HG03108 (cell line): ENCODE data around the gene CCDC116.
"Not testable (repeated sequence)": the region's sequence is repeated elsewhere in the genome, so short reads cannot be mapped to it uniquely, and the experiment has no call there.

ENCODE experiments used
- ATAC-seq: cut with Tn5 transposase; IDR thresholded peaks from one replicate; pipeline ENCODE4 v1.9.1; 2021; ENCODE audit warnings: moderate library complexity; ENCODE audit not compliant: unreplicated experiment

Gene CCDC116

DNA sequence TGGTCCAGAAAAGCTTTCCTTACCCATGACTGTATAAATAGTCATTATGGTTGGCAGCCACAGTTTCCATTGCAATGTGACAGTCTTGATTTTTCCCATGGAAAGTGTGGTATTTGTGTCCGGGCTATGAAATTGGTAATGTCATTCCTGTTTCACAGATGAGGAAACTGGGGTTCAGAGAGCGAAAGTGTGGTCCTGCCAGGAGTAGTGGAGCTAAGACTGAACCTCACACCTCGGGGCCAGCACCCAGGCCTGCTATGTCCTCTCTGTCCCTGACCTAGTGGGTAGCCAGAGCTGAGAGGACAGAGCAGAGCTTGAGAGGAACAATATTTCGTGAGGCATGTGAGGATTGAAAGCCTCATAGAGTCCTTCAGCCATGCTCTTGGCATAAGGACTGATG, 1.5 kb upstream of the CCDC116 start:
- no peak for ATAC-seq

DNA sequence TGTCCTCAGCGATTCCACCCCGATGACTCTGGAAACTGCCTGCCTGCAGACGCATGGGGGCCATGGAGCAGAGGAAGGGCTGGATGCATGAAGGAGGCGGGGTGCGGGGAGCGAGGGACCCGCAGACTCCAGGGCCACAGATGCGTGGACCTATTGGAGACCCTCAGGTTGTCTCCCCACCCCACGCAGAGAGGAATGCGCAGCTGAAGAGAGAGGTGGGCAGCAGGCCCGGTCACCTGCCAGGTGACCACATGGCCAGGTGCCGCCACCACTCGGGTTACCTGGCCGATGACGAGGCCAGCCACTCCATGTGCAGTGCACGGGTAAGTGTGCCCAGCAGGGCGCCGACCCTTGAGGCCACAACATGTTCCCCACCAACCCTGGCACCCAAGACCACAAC, 371 bp downstream of the CCDC116 start:
- ATAC-seq, result no peak

DNA sequence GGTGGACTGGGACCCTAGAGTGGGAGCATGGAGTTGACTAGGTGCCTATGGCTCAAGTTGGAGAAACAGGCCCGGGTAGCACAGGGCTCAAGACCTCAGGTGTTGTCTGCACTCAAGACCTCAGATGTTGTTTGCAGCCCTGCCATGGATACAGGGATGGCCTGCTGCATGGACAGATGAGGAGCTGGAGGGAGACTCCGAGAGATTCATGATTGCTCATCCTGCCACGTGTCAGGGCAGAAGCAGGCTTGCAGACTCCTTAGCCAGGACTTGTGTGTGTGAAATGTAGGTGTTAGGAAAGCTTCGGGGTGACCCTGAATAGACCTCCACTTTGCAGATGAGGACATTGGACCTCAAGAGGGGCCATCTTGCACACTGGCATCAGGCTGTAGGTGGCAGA, 921 bp downstream of the CCDC116 start:
- no peak for ATAC-seq

DNA sequence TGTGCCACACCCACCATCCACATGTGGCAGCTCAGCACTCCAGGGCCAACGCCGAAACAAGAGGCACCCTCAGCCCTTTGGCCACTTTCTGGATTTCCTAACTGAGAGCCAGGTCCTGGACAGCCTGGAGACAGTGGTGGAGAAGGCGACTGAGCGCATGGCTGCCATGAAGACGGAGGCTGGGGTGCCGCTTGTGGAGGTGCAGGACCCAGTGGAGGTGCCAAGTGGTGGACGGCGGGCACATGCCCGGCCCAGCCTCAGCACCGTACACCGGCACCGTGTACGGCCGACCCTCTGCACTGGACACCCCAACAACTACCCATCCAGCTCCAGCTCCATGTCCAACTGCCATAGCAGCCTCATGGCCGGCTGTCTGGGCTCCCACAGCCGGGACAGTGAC, 1.5 kb downstream of the CCDC116 start:
- no peak for ATAC-seq

DNA sequence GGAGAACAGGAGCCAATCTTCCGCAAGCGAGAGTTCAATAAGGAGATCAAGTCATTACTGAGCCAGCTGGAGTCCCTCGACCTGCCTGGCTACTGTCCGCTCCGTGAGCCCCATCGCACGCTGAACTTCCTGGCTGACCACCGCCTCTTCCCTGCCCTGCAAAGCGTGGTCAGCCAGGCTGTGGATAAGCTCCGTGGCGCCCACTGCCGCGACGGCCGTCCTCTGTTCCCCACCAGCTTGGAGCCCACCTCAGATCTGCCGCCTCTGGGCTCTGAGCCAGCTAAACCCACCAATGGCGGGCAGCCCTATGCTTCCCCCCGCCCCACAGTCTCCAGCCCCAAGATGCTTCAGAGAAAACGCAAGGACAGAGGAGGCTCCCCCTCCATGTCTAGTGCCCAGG, 2.3 kb downstream of the CCDC116 start:
- ATAC-seq, result no peak

DNA sequence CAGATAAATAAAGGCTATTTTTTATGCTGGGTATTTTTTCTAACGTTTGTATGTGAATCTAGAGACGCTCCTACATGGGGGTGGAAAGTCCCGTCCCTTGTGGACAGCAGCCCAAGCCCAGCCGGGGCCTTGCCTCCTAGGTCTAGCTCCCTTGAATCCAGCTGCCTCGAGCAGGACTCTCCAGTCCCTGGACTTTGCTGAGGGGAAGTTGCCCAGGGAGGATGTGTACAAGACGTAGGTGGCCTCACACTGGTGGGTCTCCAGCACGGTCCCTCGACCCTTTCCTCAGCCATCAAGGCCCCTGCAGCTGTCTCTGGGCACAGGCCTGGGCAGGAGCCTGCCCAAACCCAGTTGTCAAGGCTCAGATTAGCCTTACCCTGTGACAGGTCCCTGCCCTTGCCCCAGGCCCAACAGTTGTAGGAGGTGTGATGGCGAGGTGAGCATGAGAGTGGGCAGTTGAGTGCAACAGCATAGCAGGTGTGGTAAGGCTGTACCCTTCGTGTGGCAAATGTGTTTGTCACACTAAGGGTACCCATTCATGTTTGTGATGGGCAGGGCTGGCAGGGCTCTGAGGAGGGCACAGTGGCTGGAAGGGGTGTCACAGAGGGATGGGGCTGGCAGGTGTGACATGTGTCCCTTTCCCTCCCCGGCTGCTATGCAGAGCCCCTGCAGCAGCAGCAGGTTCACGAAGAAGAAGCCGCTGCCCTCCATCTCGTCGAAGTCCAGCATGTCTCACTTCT, 3.4 kb downstream of the CCDC116 start:
- no peak for ATAC-seq

DNA sequence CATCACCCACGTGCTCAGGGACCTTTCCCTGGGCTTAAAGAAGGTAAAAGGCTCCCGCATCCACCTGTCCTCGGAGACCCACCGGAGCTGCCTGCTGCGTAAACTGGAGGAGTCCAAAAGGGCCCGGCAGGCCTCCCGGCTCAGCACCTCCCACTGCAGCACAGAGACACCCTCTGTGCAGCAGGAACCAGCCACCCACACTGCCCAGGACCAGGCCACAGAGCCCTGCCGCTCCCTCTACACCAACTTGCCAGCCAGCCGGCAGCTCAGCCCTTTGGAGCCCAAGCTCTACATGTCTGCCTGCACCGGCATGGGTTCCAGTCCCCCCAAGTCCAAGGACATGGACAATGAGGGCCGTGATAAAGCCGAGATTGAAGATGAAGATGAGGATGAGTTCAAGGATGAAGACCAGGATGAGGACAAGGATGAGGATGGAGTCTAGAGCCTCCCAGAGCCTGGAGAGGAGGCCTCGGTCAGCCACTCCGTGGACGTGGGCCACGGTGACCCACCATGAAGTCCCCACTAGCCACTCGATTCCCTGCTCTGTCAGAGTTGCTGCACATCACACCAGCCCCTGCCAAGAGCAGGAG, 4.2 kb downstream of the CCDC116 start:
- no peak for ATAC-seq

DNA sequence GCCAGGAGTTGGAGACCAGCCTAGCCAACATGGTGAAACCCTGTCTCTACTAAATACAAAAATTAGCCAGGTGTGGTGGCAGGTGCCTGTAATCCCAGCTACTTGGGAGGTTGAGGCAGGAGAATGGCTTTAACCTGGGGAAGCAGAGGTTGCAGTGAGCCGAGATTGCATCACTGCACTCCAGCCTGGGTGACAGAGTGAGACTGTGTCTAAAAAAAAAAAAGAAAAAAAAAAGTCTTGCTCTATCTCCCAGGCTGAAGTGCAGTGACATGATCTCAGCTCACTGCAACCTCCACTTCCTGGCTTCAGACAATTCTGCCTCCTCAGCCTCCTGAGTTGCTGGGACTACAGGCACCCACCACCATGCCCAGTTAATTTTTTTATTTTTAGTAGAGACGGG, 4.9 kb downstream of the CCDC116 start:
- not testable (repeated sequence) for ATAC-seq

DNA sequence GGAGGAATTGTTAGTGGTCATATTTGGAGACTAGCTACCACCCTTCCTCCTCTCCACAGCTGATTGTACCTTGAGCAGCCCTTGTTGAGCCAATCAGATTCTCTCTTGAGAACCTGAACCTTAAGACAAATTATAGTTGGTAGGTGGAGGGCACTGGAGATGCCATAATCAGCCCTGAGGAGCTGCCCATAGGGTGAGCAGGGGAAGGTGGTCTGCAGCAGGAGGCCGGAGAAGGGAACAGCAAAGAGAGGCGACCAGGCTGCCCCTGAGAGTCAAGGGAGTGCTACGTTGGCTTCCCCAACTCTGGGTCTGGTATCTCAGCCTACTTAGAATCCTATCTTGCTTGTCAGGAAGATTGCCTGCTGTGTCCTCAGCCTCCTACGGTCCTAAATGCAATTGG, 6.8 kb downstream of the CCDC116 start:
- no peak for ATAC-seq

DNA sequence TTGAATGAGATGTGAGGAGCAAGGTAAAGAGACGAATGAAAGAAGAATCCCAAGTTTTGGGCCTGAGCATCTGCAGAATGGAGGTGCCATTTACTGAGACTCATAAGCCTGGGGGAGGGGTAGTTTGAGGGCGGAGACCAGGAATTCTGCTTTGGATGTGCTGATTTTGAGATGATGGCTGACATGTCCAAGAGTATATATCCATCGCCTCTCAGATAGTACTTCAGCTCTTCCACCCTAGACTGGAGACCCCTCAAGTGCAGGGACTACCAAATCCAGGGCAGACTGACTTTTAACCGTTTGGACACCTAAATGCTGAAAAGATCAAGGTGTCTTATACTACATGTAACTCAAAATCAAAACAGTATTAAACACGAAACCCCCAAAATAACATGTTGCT, 8.2 kb downstream of the CCDC116 start:
- no peak for ATAC-seq

DNA sequence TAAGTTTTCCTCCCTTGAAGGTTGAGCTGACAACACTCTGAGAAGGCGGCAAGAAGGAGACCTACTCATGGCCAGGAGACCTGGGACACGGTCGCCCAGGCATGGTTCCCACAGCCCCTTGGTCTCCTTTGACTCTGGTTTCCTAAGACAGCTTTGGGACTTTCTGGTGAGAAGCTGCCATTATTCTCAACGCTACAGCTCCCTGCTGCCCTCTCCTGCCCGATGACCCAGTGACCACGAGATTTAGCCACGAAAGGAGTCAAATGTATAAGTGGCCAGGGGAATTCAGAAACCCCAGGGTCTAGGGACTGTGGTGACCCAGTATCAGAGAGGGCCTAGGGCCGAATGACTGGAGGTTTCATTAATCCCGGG, 8.8 kb downstream of the CCDC116 start:
- no peak for ATAC-seq

DNA sequence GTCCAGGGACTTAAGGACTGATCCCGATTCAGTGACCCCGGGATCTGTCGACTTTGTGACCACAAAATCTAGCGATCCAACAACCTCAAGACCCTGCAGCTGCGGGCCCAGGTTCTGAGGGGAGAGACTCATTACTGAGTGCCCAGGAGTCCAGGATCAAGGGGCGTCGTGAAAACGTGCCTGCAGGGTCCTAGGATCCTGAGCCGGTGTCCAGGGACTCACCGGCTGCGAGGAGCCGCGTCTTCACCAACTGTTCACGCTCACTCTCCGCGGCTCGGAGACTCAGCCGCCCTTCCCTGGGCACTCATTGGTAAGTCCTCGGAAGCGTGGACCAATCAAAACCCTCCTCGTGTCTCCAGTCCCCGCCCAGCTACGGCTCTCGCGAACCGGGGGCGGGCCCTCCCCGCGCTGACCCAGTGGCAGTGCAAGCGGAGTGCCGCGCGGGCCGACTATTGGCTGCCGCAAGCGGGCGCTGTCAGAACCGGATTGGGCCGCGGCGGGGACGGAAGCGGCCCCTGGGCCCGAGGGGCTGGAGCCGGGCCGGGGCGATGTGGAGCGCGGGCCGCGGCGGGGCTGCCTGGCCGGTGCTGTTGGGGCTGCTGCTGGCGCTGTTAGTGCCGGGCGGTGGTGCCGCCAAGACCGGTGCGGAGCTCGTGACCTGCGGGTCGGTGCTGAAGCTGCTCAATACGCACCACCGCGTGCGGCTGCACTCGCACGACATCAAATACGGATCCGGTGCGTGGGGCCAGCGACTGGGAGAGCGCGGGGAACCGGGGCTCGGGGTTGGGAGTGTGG, 9.4 kb downstream of the CCDC116 start, which contains the start of gene SDF2L1:
TSS of gene SDF2L1 (plus strand) at position 514 of the 795 bp plus-strand sequence. CDS start at position 549, 35 bp downstream.
- ATAC-seq, result peak; percentile 87

DNA sequence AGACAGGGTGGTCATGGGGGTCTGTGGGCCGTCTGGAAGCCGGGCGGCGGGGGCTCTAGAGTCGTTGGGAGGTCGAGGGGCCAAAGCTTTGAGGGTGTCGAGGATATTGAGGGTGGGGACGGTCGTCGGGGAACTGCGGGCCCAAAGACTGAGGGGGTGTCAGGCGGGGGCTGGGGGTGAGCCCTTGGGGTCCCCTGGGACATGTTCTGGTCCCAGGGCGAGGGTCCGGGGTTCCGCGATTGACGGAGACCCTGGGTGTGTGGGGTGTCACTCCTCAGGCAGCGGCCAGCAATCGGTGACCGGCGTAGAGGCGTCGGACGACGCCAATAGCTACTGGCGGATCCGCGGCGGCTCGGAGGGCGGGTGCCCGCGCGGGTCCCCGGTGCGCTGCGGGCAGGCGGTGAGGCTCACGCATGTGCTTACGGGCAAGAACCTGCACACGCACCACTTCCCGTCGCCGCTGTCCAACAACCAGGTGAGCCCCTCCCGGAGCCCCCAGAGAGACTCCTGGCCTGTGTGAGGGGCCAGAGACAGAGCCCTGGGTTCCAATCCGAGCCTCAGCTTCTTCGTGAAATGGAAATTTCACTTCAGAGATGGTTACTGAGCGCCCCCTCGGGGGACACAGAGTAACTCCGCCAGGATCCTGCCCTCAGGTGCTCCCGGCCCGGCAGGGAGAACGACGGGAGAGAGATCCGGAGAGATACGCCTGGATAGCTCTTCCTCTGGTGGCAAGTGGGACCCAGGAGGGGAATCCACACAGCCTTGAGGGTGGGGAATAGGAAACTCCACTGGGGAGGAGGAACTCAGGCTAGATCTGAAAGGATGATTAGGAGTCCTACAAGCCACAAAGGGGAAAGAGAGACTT, 10.3 kb downstream of the CCDC116 start:
- no peak for ATAC-seq

DNA sequence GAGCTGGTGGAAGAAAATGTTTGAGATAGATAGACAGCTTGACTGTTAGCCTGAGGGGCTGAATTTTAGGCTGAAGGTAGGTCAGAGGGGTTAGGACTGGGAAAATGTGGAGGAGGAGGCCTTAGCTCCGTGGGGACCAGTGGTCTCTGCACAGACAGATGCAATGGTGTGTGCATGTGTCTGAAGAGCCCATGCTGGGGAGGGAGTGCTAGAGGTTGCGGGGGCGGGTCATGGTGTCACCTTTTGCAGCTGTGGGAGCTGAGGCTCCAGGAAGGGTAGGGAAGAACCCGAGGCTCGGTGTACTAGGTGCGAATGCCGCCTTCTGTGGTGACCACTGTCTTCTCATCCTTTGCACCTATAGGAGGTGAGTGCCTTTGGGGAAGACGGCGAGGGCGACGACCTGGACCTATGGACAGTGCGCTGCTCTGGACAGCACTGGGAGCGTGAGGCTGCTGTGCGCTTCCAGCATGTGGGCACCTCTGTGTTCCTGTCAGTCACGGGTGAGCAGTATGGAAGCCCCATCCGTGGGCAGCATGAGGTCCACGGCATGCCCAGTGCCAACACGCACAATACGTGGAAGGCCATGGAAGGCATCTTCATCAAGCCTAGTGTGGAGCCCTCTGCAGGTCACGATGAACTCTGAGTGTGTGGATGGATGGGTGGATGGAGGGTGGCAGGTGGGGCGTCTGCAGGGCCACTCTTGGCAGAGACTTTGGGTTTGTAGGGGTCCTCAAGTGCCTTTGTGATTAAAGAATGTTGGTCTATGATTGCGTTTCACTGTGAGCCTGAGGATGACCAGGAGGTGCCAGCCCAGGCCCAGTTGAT, 11.2 kb downstream of the CCDC116 start:
- no peak for ATAC-seq

DNA sequence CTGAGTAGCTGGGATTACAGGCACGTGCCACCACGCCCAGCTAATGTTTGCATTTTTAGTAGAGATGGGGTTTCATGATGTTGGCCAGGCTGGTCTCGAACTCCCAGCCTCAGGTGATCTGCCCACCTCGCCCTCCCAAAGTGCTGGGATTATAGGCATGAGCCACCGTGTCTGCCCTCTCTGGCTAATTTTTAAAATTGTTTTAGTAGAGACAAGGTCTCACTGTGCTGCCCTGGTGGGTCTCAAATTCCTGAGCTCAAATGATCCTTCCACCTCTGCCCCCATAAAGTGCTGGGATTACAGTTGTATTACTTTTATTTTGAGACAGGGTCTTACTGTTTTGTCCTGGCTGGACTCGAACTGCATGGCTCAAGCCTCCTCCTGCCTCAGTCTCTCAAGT, 13.0 kb downstream of the CCDC116 start:
- not testable (repeated sequence) for ATAC-seq

DNA sequence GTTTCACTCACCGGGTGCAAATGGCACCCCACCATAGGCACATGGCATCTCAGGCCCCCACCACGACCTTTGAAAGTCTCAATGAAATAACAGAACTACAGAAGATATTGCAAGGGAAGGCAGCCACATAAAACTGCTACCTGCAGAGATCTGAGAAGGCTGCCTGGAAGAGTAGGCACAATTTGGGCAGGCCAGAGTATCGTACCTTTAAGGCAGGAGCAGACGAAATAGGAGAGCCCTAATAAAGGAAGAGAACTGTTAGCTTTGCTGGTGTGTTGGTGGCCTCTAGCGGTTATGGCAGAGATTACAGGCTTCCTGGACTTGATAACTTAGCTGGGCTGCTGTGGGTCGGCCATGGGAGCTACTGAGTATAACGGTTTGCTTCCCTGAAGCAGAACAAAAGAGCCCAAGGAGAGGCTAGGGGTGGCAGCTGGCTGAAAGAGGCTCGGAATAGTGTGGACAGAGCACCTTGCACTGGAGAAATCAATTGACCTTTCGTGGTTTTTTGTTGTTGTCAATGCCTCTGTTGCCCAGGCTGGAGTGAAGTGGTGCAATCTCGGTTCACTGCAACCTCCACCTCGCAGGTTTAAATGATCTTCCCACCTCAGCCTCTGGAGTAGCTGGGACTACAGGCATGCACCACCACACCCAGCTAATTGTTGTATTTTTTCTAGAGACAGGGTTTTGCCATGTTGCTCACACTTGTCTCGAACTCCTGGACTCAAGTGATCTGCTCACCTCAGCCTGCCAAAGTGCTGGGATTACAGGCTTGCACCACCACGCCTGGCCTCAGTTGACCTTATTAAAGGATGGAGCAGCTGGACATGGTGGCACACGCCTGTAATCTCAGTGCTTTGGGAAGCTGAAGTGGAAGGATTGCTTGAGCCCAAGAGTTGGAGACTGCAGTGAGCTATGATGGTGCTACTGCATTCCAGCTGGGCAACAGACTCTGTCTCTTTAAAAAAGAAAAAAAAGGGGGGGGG, 14.3 kb downstream of the CCDC116 start:
- ATAC-seq, result no peak

DNA sequence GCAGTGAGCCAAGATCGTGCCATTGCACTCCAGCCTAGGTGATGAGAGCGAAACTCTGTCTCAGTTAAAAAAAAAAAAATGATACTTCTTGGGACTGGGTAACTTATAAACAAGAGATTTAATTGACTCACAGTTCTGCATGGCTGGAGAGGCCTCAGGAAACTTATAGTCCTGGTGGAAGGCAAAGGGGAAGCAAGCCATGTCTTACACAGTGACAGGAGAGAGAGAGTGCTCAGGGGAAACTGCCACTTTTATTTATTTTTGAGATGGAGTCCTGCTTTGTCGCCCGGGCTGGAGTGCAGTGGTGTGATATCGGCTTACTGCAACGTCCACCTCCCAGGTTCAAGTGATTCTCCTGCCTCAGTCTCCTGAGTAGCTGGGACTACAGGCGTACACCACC, 17.7 kb downstream of the CCDC116 start:
- no peak for ATAC-seq

DNA sequence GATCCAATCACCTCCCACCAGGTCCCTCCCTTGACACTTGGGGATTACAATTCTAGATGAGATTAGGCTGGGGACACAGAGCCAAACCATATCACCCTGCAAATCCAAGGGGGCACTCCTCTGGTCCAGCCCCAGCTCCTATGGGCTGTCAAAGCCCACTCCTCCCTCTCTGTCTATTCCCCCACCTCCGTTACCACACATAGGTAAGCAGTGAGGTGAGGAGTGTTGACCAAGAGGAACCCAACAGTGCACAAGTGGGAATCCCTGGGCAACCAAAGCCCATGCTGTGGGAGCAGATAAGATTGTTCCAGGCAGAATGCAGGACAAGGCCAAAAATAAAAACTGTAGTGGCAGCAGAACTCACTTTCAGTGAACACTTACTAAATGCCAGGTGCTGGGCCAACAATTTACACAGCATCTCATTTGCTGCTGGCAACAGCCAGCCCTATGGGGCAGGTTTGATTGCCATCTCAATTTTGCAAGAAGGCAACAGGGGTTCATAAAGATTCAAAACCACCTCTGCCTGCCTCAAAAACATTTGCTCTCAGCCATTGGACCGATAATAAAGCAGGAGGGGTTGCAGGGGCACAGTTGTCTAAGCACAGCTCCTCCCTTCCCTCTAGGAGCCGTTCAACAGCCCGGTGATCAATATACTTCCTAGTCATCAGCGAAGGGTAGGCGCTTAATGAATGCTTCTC, 18.4 kb downstream of the CCDC116 start:
- no peak for ATAC-seq
